ENCODE results near the gene CDK18.

CDK18 gene

GRCh38 chr1:205576805-205577761 is 72.6 kb downstream of the CDK18 start:
- DNase-seq = peak in 4 of 42 donors; percentile 12 to 36 (median 20)
- intact Hi-C loops (cut with DNase I) = no loop called here

- peak in 3 of 42 donors; percentile 4 to 30 (median 16) for DNase-seq
These were observed 73.6 kb downstream of the CDK18 start for GRCh38 chr1:205577874-205578658.

GRCh38 chr1:205578780-205579571 is 74.5 kb downstream of the CDK18 start:
- intact Hi-C loops (cut with DNase I) = no loop called here
- DNase-seq = peak in 4 of 42 donors; percentile 5 to 34 (median 20)

More at GRCh38 chr1:205577874-205578658, 73.6 kb downstream of the CDK18 start:
- intact Hi-C loops (cut with DNase I) = no loop called here

- peak in 4 of 42 donors; percentile 5 to 21 (median 11) for DNase-seq
- intact Hi-C loops (cut with DNase I) = no loop called here
These were observed 75.2 kb downstream of the CDK18 start for GRCh38 chr1:205579711-205580110.

GRCh38 chr1:205580140-205580922 is 75.9 kb downstream of the CDK18 start:
- intact Hi-C loops (cut with DNase I) = no loop called here
- peak in 1 of 42 donors; percentile 11 for DNase-seq

GRCh38 chr1:205580923-205581180 is 76.4 kb downstream of the CDK18 start:
- intact Hi-C loops (cut with DNase I) = no loop called here
- DNase-seq = peak in 2 of 42 donors; percentile 5 to 9

GRCh38 chr1:205581321-205581980 is 77.0 kb downstream of the CDK18 start:
- intact Hi-C loops (cut with DNase I) = no loop called here
- DNase-seq = peak in 3 of 42 donors; percentile 2 to 30 (median 7)

GRCh38 chr1:205582046-205582445 is 77.6 kb downstream of the CDK18 start:
- intact Hi-C loops (cut with DNase I) = no loop called here
- DNase-seq = peak in 3 of 42 donors; percentile 0 to 18 (median 10)

Data from head of caudate nucleus (tissue), 42 donors.